ENCODE results near the gene GPR15LG. TPM values are rescaled to one million over a fixed set of nuclear protein-coding genes. Genes with fewer than 3 reads are reported as not detected.

The GPR15LG gene
- total RNA-seq, 4 donors from 2014 or later = not detected

DNA sequence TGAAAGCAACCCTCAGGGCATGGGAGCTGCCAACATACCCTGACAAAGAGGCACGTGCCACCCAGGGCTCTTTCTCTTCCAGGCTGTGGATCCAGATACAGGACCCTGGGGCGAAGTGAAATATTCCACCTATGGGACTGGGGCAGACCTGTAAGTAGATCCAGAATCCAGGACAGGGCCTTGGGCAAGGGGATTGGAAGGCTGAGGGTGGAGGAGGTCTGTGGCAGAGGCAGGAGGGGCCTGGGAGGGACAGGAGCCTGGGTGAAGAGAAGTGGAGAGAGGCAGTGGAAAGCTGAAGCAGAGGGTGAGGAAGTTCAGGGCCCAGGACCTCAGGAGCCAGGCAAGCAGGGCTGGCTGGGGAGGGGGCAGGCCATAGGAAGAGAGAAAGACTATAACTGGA lies 38.0 kb downstream of the GPR15LG start:
- WGBS = 72% methylated on average over 2 of the region's 2 CpGs
- H3K27me3 ChIP-seq = peaks cover 0 to 24% (median 0%) of the 10 kb centered on the region in 4 donors
- no peak overlapping the region for H3K4me3 ChIP-seq
- DNase-seq (ENCODE audit: extremely low spot score) = no peak
- H3K27ac ChIP-seq (replicated peaks in 1 of 4) = no peak overlapping the region
- TF ChIP-seq POLR2AphosphoS5 (IDR thresholded peaks at IDR 0.05) = no peak
- TF ChIP-seq EP300 (IDR thresholded peaks at IDR 0.05) = no peak
- no peak for TF ChIP-seq POLR2A (IDR thresholded peaks at IDR 0.05; ENCODE audit: low read depth)
- TF ChIP-seq, protein P1, sequence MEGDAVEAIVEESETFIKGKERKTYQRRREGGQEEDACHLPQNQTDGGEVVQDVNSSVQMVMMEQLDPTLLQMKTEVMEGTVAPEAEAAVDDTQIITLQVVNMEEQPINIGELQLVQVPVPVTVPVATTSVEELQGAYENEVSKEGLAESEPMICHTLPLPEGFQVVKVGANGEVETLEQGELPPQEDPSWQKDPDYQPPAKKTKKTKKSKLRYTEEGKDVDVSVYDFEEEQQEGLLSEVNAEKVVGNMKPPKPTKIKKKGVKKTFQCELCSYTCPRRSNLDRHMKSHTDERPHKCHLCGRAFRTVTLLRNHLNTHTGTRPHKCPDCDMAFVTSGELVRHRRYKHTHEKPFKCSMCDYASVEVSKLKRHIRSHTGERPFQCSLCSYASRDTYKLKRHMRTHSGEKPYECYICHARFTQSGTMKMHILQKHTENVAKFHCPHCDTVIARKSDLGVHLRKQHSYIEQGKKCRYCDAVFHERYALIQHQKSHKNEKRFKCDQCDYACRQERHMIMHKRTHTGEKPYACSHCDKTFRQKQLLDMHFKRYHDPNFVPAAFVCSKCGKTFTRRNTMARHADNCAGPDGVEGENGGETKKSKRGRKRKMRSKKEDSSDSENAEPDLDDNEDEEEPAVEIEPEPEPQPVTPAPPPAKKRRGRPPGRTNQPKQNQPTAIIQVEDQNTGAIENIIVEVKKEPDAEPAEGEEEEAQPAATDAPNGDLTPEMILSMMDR (IDR thresholded peaks at IDR 0.05) = no peak
- H3K9me3 ChIP-seq = no peaks in the 10 kb centered on the region
- no peaks in the 10 kb centered on the region for H3K4me1 ChIP-seq
- no peaks in the 10 kb centered on the region for H3K36me3 ChIP-seq
- intact Hi-C loops (cut with DNase I) = no loop called here

DNA sequence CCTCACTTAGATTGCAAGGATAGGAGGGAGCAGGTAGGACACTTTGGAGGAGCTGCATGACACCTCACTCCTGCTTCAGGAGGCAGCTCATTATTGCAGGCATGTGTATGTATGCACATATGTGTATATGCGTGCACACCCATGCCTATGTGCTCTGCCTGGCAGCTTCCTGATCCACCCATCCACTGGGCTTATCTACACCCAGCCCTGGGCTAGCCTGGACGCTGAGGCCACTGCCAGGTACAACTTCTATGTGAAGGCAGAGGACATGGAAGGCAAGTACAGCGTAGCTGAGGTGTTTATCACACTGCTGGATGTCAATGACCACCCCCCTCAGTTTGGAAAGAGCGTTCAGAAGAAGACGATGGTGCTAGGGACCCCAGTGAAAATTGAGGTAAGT lies 38.4 kb downstream of the GPR15LG start:
- 69% methylated on average over 5 of the region's 5 CpGs for WGBS
- intact Hi-C loops (cut with DNase I) = no loop called here
- Histone ChIP-seq H3K27ac (replicated peaks in 1 of 4) (no peak overlapping the region), H3K4me1 (no peaks in the 10 kb centered on the region), H3K4me3 (no peak overlapping the region), H3K27me3 (peaks cover 0 to 20% (median 0%) of the 10 kb centered on the region in 4 donors), H3K9me3 (no peaks in the 10 kb centered on the region), H3K36me3 (no peaks in the 10 kb centered on the region)
- TF ChIP-seq EP300 (IDR thresholded peaks at IDR 0.05) (no peak), POLR2A (IDR thresholded peaks at IDR 0.05; ENCODE audit: low read depth) (no peak), POLR2AphosphoS5 (IDR thresholded peaks at IDR 0.05) (no peak)
- TF ChIP-seq, protein P1 (IDR thresholded peaks at IDR 0.05) = no peak
- no peak for DNase-seq (ENCODE audit: extremely low spot score)

DNA sequence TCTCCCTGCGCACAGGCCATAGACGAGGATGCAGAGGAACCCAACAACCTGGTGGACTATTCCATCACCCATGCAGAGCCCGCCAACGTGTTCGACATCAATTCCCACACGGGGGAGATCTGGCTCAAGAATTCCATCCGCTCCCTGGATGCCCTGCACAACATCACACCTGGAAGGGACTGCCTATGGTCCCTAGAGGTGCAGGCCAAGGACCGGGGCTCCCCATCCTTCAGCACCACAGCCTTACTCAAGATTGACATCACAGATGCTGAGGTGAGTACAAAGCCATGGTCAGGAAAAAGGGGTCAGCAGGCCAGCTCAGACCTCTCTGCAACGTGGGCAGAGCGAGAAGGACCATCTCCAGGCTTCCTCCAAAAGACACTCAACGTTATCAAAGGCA lies 39.5 kb downstream of the GPR15LG start:
- Histone ChIP-seq H3K4me1 (no peaks in the 10 kb centered on the region), H3K36me3 (no peaks in the 10 kb centered on the region), H3K9me3 (no peaks in the 10 kb centered on the region), H3K27me3 (peaks cover 0 to 15% (median 0%) of the 10 kb centered on the region in 4 donors), H3K4me3 (no peak overlapping the region), H3K27ac (replicated peaks in 1 of 4) (no peak overlapping the region)
- DNase-seq (ENCODE audit: extremely low spot score) = no peak
- 81% methylated on average over 11 of the region's 11 CpGs for WGBS
- TF ChIP-seq POLR2A (IDR thresholded peaks at IDR 0.05; ENCODE audit: low read depth) (no peak), POLR2AphosphoS5 (IDR thresholded peaks at IDR 0.05) (no peak), EP300 (IDR thresholded peaks at IDR 0.05) (no peak)
- TF ChIP-seq, protein P1 (IDR thresholded peaks at IDR 0.05) = no peak
- intact Hi-C loops (cut with DNase I) = no loop called here

DNA sequence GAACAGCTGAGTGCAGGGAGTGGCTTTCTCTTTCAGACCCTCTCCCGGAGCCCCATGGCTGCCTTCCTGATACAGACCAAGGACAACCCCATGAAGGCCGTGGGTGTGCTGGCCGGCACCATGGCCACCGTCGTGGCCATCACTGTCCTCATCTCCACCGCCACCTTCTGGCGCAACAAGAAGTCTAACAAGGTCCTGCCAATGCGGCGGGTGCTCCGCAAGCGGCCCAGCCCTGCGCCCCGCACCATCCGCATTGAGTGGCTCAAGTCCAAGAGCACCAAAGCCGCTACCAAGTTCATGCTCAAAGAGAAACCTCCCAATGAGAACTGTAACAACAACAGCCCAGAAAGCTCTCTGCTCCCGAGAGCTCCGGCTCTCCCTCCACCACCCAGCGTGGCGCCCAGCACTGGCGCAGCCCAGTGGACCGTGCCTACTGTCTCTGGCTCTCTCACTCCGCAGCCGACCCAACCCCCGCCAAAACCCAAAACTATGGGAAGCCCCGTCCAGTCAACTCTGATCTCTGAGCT lies 40.5 kb downstream of the GPR15LG start:
- peaks cover 0 to 15% (median 0%) of the 10 kb centered on the region in 4 donors for H3K27me3 ChIP-seq
- H3K9me3 ChIP-seq = no peaks in the 10 kb centered on the region
- no peak for DNase-seq (ENCODE audit: extremely low spot score)
- H3K36me3 ChIP-seq = no peaks in the 10 kb centered on the region
- no peaks in the 10 kb centered on the region for H3K4me1 ChIP-seq
- TF ChIP-seq POLR2AphosphoS5 (IDR thresholded peaks at IDR 0.05) (no peak), POLR2A (IDR thresholded peaks at IDR 0.05; ENCODE audit: low read depth) (no peak), EP300 (IDR thresholded peaks at IDR 0.05) (no peak)
- TF ChIP-seq, protein P1 (IDR thresholded peaks at IDR 0.05) = no peak
- intact Hi-C loops (cut with DNase I) = no loop called here
- 57% methylated on average over 24 of the region's 25 CpGs for WGBS
- no peak overlapping the region for H3K27ac ChIP-seq (replicated peaks in 1 of 4)
- H3K4me3 ChIP-seq = no peak overlapping the region

Measured in esophagus muscularis mucosa (tissue), 4 donors.